Left cardiac atrium (tissue), 2 donors: ENCODE data around the gene OPRD1. TPM values are rescaled to one million over a fixed set of nuclear protein-coding genes. Genes with fewer than 3 reads are reported as not detected.

Experiments
- total RNA-seq, 2 donors: library from RNA; stranded (reverse); fragmentation: NEBNext Ultra II Directional; extraction: Animal tissue kit (Norgen Biotek cat#: 25700); gene quantifications; one replicate each; pipeline ENCODE4 v1.2.1, GENCODE V29; 2021
- donor health status: DM: no; HTN: yes; CAD: no; lungs with severe emphysema.
- donor health status: DM: yes; HTN: yes; CAD: no.

OPRD1 gene
- total RNA-seq, 2 donors from 2014 or later = not detected

Other genes with a start within 250 kb of the OPRD1 start
- gene RAB42, start 219.9 kb upstream of the OPRD1 start, total RNA-seq = 1 to 10 TPM; 1.6 to 2.7 TPM
- gene TAF12, start 169.1 kb upstream of the OPRD1 start, total RNA-seq = 10 to 100 TPM; 15.6 to 19.1 TPM
- gene RNU11, start 163.6 kb upstream of the OPRD1 start, total RNA-seq = not detected
- gene GMEB1, start 143.4 kb upstream of the OPRD1 start, total RNA-seq = 1 to 10 TPM; 6.1 to 6.2 TPM
- 10 to 100 TPM; 30.0 to 44.4 TPM for gene YTHDF2, start 75.2 kb upstream of the OPRD1 start, total RNA-seq
- gene EPB41, start 102.4 kb downstream of the OPRD1 start, total RNA-seq = 10 to 100 TPM; 16.0 to 24.2 TPM